Ectodermal cell (in vitro differentiated cells): ENCODE data around the gene CEP44.
"Not testable (repeated sequence)": the region's sequence is repeated elsewhere in the genome, so short reads cannot be mapped to it uniquely, and the experiment has no call there.

Experiments used
- H3K27ac ChIP-seq: 2 replicates; pipeline ENCODE4 v1.7.0; 2013; ENCODE audit warnings: mild to moderate bottlenecking, low read depth, low read length; ENCODE audit not compliant: insufficient read depth, poor library complexity, severe bottlenecking
- H3K27me3 ChIP-seq: 2 replicates; pipeline ENCODE4 v1.7.0; 2013; ENCODE audit warnings: mild to moderate bottlenecking, low read length; ENCODE audit not compliant: insufficient read depth, control insufficient read depth, poor library complexity, severe bottlenecking
- H3K36me3 ChIP-seq: one replicate; pipeline ENCODE4 v1.7.0; 2013; ENCODE audit warnings: low read length; ENCODE audit not compliant: control insufficient read depth, insufficient read depth
- H3K4me1 ChIP-seq: one replicate; pipeline ENCODE4 v1.7.0; 2013; ENCODE audit warnings: low read length; ENCODE audit not compliant: control insufficient read depth, insufficient read depth
- H3K4me3 ChIP-seq: 2 replicates; pipeline ENCODE4 v1.7.0; 2013; ENCODE audit warnings: low read depth, low read length, control low read depth; ENCODE audit not compliant: insufficient read depth
- H3K9me3 ChIP-seq: 2 replicates; pipeline ENCODE4 v1.7.0; 2013; ENCODE audit warnings: mild to moderate bottlenecking, low read length, moderate library complexity; ENCODE audit not compliant: control insufficient read depth
- WGBS, 2 experiments: methylation state at CpG; one replicate each; pipeline ENCODE4 v1.1.7; 2013; ENCODE audit warnings: missing lambda C conversion rate in 2 of 2; 5-methylcytosine and 5-hydroxymethylcytosine counted together

CEP44 gene

GRCh38 chr4:174380206-174380605, 96.5 kb downstream of the CEP44 start:
- 56 to 58% methylated on average over 3 of the region's 4 CpGs for WGBS, 2 experiments
- not testable (repeated sequence) for H3K27ac ChIP-seq, H3K4me1 ChIP-seq

GRCh38 chr4:174380699-174381439, 97.2 kb downstream of the CEP44 start:
- Histone ChIP-seq H3K4me3 (no peak overlapping the region), H3K36me3 (no peaks in the 10 kb centered on the region), H3K4me1 (no peaks in the 10 kb centered on the region), H3K27ac (no peak overlapping the region), H3K9me3 (no peaks in the 10 kb centered on the region), H3K27me3 (no peaks in the 10 kb centered on the region)
- 85% methylated on average over 8 to 9 of the region's 9 CpGs for WGBS, 2 experiments

More at GRCh38 chr4:174380206-174380605, 96.5 kb downstream of the CEP44 start:
- H3K9me3 ChIP-seq, H3K27me3 ChIP-seq, H3K36me3 ChIP-seq, H3K4me3 ChIP-seq: not testable (repeated sequence)

GRCh38 chr4:174381440-174381800, 97.7 kb downstream of the CEP44 start:
- 22 to 62% methylated on average over 1 of the region's 1 CpG for WGBS, 2 experiments
- no peak overlapping the region for H3K4me3 ChIP-seq
- H3K27ac ChIP-seq: no peak overlapping the region
- no peaks in the 10 kb centered on the region for H3K9me3 ChIP-seq
- H3K27me3 ChIP-seq: no peaks in the 10 kb centered on the region
- no peaks in the 10 kb centered on the region for H3K36me3 ChIP-seq
- H3K4me1 ChIP-seq: no peaks in the 10 kb centered on the region
